Renal cortex interstitium (tissue), 15 donors: ENCODE results near the gene MYPN. TPM values are rescaled to one million over a fixed set of nuclear protein-coding genes. Genes with fewer than 3 reads are reported as not detected.
"Not testable (repeated sequence)": the region's sequence is repeated elsewhere in the genome, so short reads cannot be mapped to it uniquely, and the experiment has no call there.

Source experiments
- DNase-seq, 11 donors: peaks; one replicate each; pipeline ENCODE4 v3.0.0-alpha.2; 2013; ENCODE audit warnings: low read depth in 9 of 11, low spot score in 4 of 11; ENCODE audit errors: extremely low read depth in 1 of 11
- long read RNA-seq, 16 experiments: transcript quantifications; one replicate each; lab custom pipeline, GENCODE V29; 2026
- polyA plus RNA-seq, 3 donors: library from polyadenylated mRNA; unstranded; fragments of 120-200 nt; gene quantifications; one replicate each; pipeline ENCODE4 v1.2.1, GENCODE V29; 2013; ENCODE audit not compliant: insufficient read length in 3 of 3

The MYPN gene, protein sequence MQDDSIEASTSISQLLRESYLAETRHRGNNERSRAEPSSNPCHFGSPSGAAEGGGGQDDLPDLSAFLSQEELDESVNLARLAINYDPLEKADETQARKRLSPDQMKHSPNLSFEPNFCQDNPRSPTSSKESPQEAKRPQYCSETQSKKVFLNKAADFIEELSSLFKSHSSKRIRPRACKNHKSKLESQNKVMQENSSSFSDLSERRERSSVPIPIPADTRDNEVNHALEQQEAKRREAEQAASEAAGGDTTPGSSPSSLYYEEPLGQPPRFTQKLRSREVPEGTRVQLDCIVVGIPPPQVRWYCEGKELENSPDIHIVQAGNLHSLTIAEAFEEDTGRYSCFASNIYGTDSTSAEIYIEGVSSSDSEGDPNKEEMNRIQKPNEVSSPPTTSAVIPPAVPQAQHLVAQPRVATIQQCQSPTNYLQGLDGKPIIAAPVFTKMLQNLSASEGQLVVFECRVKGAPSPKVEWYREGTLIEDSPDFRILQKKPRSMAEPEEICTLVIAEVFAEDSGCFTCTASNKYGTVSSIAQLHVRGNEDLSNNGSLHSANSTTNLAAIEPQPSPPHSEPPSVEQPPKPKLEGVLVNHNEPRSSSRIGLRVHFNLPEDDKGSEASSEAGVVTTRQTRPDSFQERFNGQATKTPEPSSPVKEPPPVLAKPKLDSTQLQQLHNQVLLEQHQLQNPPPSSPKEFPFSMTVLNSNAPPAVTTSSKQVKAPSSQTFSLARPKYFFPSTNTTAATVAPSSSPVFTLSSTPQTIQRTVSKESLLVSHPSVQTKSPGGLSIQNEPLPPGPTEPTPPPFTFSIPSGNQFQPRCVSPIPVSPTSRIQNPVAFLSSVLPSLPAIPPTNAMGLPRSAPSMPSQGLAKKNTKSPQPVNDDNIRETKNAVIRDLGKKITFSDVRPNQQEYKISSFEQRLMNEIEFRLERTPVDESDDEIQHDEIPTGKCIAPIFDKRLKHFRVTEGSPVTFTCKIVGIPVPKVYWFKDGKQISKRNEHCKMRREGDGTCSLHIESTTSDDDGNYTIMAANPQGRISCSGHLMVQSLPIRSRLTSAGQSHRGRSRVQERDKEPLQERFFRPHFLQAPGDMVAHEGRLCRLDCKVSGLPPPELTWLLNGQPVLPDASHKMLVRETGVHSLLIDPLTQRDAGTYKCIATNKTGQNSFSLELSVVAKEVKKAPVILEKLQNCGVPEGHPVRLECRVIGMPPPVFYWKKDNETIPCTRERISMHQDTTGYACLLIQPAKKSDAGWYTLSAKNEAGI (N-terminal part only)
- polyA plus RNA-seq, result under 1 TPM; 0.05 to 0.11 (median 0.09) TPM
- long read RNA-seq, donor 1, result 0 reads
- long read RNA-seq, donor 2, result 0 reads
- long read RNA-seq, donor 3, result 0 reads
- long read RNA-seq, donor 4, result 0 reads
- long read RNA-seq, donor 5, result 0 reads
- long read RNA-seq, donor 6, result 0 reads
- long read RNA-seq, donor 7, result 0 reads
- long read RNA-seq, donor 8, partial matches to known transcripts, result 12 of 51 reads
- long read RNA-seq, donor 8, other reads (novel, unspliced or antisense), result 39 of 51 reads
- long read RNA-seq, donor 9, result 0 reads
- long read RNA-seq, donor 10, result 0 reads
- long read RNA-seq, donor 11, result 0 reads
- long read RNA-seq, donor 12, result 0 reads
- long read RNA-seq, donor 13, result 0 reads
- long read RNA-seq, donor 14, result 0 reads
- long read RNA-seq, donor 15, result 0 reads
- long read RNA-seq, donor 16, result 0 reads

DNA sequence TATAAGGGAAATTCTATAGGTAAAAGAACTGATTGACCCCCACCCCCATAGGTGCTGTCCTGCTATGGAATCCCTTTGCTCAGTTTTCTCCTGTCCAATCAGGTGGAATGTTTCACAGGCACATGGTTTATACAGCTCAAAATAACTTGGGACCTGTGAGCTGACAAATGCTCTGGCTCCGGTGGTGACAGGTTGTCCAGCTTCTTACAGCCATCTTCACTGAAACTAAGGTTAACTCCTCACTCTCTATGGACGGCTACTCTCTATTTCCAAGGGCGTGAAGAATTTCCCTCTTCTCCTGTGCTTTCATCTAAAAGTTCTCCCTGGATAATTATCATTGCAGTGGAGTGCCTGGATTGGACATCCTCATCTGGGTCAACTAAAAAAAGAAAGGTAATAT is at the start of gene MYPN:
Gene MYPN (plus strand): TSS at position 158 of the 400 bp plus-strand sequence. CDS start 11,951 bp downstream, outside the sequence.
- no peak for DNase-seq

DNA sequence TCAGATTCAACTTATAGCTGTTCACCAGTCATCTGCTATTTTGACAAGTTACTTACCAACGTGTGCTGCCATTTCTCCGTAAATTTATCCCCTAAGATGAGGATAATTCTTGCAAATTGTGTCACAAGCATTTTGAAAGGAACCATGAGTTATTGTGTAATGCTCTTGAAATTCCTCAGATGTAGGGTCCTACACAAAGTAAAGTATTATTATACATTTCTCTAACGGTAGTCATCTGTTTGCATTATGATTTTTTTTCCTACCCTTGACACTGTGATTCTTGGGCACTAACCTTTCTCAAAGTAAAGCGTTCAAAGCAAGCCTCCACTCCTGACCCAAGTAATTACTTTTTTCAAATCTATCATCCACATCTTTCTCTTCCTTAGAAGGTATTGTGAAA is 42.3 kb upstream of the MYPN start:
- DNase-seq, result no peak

DNA sequence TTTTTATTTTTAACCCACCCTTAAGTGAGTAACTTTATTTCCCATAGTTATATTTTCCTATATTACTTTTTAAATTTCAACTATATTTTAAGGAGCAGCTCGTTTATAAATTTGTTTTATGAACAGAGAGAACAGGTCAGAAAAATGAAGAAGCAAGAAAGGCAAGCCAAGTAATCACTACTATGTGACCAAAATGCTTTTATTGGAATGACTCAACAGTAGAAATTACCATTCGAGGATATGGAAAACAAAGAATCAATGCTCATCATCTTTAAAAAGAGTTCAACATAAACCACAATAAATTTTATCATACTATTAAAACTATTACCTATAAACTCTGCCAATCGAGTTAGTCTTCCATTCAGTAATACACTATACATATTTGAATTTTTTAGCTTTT is 41.8 kb upstream of the MYPN start:
- DNase-seq, result no peak

DNA sequence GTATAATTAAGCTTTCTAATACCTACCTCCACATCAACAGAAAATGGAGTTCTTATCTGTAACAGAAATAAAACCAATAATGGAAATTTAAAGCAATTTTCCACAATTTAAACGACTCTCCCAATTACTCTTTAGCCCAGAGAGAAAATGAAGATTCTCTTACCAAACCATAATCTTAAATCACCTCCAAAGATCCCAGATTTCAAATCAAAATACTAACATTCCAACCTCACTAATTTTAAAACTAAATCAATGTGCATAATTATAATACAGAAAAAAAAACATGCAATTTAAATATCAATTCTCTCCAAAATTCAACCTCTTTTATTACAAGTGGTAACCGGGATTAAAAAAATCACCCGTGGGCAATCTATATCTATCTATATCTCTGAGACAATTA is 35.7 kb upstream of the MYPN start:
- DNase-seq, result no peak

DNA sequence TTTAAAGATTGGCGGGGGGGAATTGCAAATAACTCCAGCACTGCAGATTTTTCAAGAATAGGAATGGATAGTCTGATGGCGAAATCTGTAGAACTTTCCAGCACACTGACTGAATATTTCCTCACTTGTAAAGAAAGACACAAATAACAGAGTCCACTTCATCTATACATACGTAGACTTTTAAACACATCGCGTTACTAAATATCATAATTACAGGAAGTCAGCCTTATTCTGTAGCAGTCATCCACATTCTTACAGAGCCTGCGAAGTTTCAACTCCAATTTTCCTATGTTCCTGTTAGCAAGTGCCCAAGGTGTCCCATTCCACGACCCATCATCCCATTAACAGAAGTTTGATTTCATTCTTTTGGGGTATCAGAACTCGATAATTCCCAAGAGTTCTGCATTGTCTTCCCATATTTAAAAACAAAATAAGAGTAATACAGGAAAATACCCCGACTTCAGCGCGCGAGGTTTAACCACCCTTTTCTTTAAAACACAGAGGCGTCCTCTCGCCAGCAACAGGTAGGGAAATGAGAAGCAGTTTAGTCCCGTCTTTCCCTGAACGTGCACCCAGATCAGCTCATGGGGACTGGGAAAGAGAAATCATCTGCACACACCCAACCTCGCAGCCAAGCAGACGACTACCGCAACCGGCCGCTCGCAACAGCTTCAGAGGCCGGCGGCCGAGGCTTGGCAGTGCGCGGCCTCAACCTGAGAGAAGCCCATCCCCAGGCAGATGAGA is 35.1 kb upstream of the MYPN start:
- DNase-seq, result peak in 3 of 11 donors; percentile 15 to 27 (median 24)

DNA sequence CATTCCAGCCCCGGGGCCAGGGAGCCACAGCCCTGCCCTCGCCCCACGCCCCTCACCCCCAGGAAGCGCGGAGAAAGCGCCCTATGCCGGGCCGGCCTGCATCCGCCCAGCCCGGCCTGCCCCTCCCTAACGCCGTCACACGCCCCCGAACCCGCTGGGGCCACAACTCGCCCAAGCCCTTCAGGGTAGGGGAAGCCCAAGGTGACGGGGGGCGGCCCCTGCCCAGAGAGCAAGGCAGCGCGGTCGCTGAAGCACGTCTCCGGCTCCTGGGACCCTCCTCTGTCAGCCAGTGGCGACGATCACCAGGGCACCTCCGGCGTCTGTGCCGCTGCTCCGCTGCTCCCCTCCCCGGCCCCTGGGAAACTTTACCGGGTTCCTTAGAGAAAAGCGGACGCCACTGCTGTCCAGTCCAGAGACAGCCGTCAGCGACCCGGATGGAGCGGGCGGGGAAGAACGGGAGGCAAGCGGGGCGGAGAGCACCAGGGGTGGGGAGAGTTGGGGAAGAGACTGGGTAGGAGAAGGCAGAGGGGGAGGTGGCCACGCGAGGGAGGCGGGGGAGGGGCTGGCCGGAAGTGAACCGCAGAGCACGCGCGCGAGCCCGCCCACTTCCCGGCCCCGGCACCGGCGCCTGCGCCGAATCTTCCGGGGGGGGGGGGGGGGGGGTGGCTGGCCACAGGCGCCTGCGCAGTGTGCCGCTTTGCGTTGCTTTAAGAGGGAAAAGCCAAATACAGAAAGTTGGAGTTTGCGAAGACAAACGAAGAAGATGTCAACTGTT is 34.3 kb upstream of the MYPN start, which contains the start of gene HERC4:
Gene HERC4 (minus strand): TSS at position 509 of the 775 bp plus-strand sequence. CDS start 2,175 bp downstream, outside the sequence.
- peak; percentile 75 to 92 (median 90) for DNase-seq

DNA sequence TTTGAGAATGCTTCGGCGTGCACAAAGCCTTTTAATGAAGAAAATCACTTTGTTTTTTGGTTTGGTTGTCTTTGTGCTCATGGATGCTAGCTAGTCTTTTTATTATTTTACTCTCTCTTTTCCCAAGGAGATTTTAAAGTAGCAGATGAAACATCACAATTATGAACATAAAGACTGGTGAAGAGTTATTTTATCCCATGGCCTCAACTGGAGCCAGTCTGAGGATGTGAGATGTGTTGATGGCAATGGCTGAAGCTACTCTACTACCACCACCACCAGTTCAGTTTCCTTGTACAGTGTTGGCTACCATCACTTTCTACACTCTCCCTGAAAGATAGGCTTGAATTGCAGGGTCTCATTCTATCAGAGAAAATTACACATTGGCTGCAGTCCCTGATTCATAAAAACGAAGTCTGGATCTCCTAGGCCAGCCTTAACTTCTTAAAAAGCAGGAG is 33.7 kb upstream of the MYPN start:
- no peak for DNase-seq

DNA sequence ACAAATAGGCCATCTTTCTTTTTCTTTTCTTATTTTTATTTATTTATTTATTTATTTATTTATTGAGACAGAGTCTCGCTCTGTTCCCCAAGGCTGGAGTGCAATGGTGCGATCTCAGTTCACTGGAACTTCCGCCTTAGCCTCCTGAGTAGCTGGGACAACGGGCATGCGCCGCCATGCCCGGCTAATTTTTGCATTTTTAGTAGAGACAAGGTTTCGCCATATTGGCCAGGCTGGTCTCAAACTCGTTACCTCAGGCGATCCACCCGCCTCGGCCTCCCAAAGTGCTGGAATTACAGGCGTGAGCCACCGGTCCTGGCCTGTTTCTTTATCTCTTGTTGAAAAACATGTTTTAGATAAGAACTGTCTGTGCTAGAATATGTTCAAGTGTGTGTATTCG is 33.2 kb upstream of the MYPN start:
- not testable (repeated sequence) for DNase-seq

DNA sequence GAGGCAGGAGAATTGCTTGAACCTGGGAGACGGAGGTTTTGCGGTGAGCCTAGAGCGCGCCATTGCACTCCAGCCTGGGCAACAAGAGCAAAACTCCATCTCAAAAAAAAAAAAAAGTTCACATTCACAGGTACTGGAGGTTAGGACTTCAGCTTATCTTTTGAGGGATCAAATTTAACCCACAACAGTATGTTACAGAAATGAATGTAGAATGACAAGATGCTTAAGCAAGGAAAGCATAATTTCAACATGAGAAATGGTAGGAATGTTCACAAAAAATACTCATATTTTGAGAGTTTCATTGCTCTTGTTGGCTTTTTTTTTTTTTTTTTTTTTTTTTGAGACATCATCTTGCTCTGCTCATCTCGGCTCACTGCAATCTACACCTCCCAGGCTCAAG is 32.3 kb upstream of the MYPN start:
- no peak for DNase-seq

DNA sequence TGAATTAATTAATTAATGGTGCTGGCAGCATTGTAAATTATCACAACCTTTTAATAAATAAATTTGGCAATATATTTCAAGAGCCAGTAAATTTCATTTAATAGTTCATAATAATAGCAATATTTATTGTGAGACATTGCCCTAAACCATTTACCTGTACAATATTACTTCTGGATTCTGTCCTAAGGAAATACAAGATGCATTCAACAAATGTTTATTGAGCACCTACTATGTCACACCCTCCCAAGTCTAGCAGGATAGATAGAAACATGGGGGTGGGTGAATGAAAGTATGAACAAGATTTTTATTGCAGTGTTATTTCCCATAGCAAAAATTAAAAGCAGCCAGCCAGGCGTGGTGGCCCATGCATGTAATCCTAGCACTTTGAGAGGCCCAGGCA is 29.9 kb upstream of the MYPN start:
- DNase-seq, result no peak

DNA sequence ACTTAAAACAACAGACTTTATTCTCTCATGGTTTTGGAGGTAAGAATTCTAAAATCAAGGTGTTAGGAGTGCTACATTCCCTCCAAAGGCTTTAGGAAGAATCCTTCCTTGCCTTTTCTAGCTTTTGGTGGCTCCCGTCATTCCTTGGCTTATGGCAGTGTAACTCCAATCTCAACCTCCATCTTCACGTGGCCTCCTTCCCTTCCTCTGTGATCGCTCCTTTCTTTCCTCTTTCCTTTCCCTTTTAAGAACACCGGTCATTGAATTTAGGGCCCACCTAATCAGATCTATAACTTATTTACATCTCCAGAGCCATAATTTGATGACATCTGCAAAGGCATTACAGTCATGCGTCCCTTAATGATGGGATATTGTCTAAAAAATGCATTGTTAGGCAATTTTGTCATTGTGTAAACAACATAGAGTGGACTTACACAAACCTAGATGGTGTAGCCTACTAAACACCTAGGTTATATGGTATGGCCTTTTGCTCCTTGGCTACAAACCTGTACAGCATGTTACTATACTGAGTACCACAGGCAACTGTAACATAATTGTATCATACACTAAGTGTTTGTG is 28.3 kb upstream of the MYPN start:
- DNase-seq, result no peak

DNA sequence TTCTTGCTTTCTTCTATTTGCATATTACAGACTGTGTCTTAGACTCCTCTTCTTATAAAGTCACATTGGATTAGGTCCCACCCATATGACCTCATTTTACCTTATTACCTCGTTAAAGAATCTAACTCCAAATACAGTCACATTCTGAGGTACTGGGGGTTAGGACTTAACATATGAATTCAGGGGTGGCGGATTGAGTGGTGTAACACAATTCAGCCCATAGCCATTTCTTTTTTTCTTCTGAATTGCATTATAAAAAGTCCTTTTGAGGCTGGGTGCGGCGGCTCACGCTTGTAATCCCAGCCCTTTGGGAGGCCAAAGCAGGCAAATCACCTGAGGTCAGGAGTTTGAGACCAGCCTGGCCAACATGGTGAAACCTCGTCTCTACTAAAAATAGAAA is 27.4 kb upstream of the MYPN start:
- no peak for DNase-seq

DNA sequence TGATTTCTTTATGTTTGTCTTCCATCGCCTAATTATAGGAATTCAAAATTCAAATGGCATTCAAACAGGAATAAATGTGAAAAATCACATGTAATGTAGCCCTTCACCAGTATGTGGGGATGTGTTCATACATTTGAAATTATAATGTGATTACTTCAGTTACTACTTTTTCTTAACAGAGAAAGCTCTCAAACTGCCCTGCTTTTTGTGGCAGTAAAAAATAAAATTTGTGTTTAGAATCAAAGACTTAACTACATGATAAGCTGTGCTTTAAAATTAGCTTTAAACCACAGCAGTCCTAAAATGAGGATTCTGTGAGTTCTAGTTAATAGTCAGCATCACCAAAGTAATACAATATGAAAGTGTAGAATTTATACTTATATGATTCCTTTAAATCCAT is 26.4 kb upstream of the MYPN start:
- peak in 1 of 11 donors; percentile 15 for DNase-seq

DNA sequence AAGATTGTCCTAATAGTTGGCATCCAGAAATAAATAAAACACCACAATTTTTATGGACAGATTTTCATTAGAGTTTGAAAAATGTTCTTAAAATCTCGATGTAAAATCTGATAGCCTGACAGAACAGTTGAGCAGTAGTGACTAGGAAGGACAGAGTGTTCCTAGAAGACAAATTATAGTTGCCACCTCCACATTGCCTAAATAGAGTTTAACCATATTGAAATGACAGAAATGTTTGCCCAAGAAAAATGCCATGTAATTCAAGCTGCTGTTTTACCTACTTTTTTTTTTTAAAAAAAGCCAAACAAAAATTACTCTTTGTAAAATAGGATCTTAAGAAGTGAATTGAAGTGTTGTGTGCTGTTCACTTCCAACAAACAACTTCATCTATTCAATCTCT is 25.3 kb upstream of the MYPN start:
- DNase-seq, result no peak

DNA sequence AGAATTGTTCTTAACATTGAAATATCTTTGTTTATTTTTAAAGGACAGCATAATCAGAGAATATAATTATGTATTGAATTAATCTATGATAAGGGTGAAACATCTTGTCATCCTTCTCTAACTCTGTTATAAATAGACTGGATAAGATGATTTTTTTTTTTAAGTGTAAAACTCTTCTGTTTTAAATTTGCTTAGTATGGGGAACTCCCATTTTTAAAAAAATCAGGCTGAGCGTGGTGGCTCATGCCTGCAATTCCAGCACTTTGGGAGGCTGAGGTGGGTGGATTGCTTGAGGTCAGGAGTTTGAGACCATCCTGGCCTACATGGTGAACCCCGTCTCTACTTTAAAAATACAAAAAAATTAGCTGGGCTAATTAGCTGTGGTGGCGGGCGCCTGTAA is 24.8 kb upstream of the MYPN start:
- DNase-seq, result no peak

DNA sequence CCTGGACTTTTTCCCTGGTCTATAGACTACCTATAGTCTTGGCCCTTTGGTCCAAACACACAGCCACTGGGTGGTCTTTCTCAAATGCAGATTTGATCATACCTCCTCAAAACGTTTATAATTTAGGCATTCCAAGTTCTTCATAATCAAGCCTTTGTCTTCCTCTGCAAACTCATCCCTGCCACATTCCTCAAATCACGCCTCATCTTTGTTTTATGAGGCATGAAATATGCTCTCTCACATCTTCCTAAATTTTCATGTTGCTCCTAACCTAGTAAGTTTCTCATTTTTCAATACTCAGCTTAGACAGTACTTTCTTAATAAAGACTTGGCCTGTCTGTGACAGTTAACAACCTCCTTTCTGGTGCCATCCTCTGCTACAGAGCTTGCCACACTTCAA is 23.3 kb upstream of the MYPN start:
- no peak for DNase-seq
